A172 (cell line): ENCODE data around the gene KIAA1671. TPM values are rescaled to one million over a fixed set of nuclear protein-coding genes. Genes with fewer than 3 reads are reported as not detected.
A peak's percentile ranks its signal among the peaks of the same experiment; 100 is the strongest.

Source experiments
- DNase-seq: peaks from one replicate; pipeline ENCODE4 v3.0.0-alpha.2; 2015; ENCODE audit warnings: low spot score
- total RNA-seq: library from RNA; depleted of rRNA; stranded (reverse); fragments of >200 nt; shearing (Covaris generic); gene quantifications from 2 replicates; pipeline ENCODE4 v1.2.3, GENCODE V29; 2014

KIAA1671 gene
- total RNA-seq, 1 experiment from 2014 or later, result 6.1 TPM

- DNase-seq, result peak; percentile 48
Measured at GRCh38 chr22:24952837-24953383, 394 bp downstream of the KIAA1671 start.

GRCh38 chr22:24953384-24954113 lies 1.0 kb downstream of the KIAA1671 start:
- DNase-seq, result no peak

GRCh38 chr22:24954114-24954463 lies 1.6 kb downstream of the KIAA1671 start:
- DNase-seq, result peak; percentile 23

- no peak for DNase-seq
Measured at GRCh38 chr22:24954856-24955255, 2.3 kb downstream of the KIAA1671 start.

GRCh38 chr22:24957043-24957442 lies 4.5 kb downstream of the KIAA1671 start:
- no peak for DNase-seq

GRCh38 chr22:24961217-24961844 lies 8.8 kb downstream of the KIAA1671 start:
- no peak for DNase-seq

- DNase-seq, result no peak
Measured at GRCh38 chr22:24962094-24962493, 9.6 kb downstream of the KIAA1671 start.

GRCh38 chr22:24962835-24963234 lies 10.3 kb downstream of the KIAA1671 start:
- no peak for DNase-seq

- DNase-seq, result no peak
Measured at GRCh38 chr22:24964441-24964840, 11.9 kb downstream of the KIAA1671 start.

- peak; percentile 34 for DNase-seq
Measured at GRCh38 chr22:24965822-24966626, 13.5 kb downstream of the KIAA1671 start.

GRCh38 chr22:24968066-24968561 lies 15.6 kb downstream of the KIAA1671 start:
- peak; percentile 87 for DNase-seq

- DNase-seq, result peak; percentile 80
Measured at GRCh38 chr22:24969560-24970301, 17.2 kb downstream of the KIAA1671 start.

- DNase-seq, result no peak
Measured at GRCh38 chr22:24972369-24972768, 19.9 kb downstream of the KIAA1671 start.

- DNase-seq, result no peak
Measured at GRCh38 chr22:24973872-24974271, 21.4 kb downstream of the KIAA1671 start.

GRCh38 chr22:24975125-24975640 lies 22.7 kb downstream of the KIAA1671 start:
- DNase-seq, result no peak

- DNase-seq, result no peak
Measured at GRCh38 chr22:24975813-24976341, 23.4 kb downstream of the KIAA1671 start.

GRCh38 chr22:24976442-24977218 lies 24.1 kb downstream of the KIAA1671 start:
- no peak for DNase-seq

GRCh38 chr22:24977370-24978221 lies 25.1 kb downstream of the KIAA1671 start:
- DNase-seq, result peak; percentile 41

GRCh38 chr22:24978308-24978707 lies 25.8 kb downstream of the KIAA1671 start:
- DNase-seq, result no peak
